D721Med (cell line): Measurements from ENCODE around the gene TOMM20.

Experiments used
- DNase-seq: peaks from one replicate; pipeline ENCODE4 v3.0.0; 2011; ENCODE audit warnings: low spot score; ENCODE audit not compliant: insufficient read length
- FAIRE-seq: peaks from 2 replicates; lab custom pipeline; 2011; peaks lifted over from hg19 to GRCh38; lab: Jason Lieb, UNC
- TF ChIP-seq, protein P1 (sequence below): IDR thresholded peaks from 2 replicates; pipeline ENCODE4 v1.5.1; 2012; ENCODE audit warnings: mild to moderate bottlenecking, control low read depth; ENCODE audit not compliant: insufficient read depth; ENCODE audit errors: missing control alignments

TOMM20 gene

GRCh38 chr1:235111107-235111506 lies 17.5 kb downstream of the TOMM20 start:
- TF ChIP-seq, protein P1, sequence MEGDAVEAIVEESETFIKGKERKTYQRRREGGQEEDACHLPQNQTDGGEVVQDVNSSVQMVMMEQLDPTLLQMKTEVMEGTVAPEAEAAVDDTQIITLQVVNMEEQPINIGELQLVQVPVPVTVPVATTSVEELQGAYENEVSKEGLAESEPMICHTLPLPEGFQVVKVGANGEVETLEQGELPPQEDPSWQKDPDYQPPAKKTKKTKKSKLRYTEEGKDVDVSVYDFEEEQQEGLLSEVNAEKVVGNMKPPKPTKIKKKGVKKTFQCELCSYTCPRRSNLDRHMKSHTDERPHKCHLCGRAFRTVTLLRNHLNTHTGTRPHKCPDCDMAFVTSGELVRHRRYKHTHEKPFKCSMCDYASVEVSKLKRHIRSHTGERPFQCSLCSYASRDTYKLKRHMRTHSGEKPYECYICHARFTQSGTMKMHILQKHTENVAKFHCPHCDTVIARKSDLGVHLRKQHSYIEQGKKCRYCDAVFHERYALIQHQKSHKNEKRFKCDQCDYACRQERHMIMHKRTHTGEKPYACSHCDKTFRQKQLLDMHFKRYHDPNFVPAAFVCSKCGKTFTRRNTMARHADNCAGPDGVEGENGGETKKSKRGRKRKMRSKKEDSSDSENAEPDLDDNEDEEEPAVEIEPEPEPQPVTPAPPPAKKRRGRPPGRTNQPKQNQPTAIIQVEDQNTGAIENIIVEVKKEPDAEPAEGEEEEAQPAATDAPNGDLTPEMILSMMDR = no peak
- DNase-seq (no peak), FAIRE-seq (no peak)

DNA sequence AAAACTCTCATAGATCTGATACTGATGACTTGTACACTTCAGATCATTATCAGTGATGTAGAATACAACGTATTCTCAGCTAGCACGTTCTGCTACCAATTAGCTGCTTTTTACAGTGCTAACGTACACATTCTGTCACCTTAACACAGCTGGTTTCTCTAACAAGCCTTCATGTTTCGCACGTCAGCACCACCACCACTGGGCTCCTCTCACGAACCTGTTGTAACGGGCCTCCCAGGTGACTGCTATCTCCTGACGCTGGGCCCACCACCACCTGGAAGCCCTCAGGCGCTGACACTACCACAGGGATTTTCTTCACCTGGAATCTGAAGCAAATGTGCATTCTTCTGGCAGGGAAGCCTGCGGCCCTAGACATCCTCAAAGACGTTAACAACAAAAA lies 19.8 kb downstream of the TOMM20 start:
- DNase-seq (no peak), FAIRE-seq (no peak)
- TF ChIP-seq, protein P1 = no peak

DNA sequence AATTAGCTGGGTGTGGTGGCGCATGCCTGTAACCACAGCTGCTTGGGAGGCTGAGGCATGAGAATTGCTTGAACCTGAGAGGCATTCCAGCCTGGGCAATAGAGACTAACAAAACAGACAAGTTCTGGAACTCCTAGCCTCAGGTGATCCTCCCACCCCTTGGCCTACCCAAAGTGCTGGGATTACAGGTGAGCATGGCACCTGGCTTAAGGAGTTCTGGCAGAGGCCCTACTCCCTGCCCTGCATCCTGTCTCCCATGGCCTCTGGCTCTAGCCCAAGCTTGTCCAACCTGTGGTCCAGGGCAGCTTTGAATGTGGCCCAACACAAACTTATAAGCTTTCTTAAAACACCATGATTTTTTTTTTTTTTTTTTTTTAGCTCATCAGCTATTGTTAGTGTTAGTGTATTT lies 20.4 kb downstream of the TOMM20 start:
- no peak for DNase-seq
- FAIRE-seq = no peak
- TF ChIP-seq, protein P1 = no peak

GRCh38 chr1:235107368-235108184 lies 21.1 kb downstream of the TOMM20 start:
- FAIRE-seq (no peak), DNase-seq (no peak)

GRCh38 chr1:235106457-235106856 lies 22.2 kb downstream of the TOMM20 start:
- FAIRE-seq = no peak
- no peak for DNase-seq
- TF ChIP-seq, protein P1 = no peak

More at GRCh38 chr1:235107368-235108184, 21.1 kb downstream of the TOMM20 start:
- TF ChIP-seq, protein P1 = no peak

- DNase-seq (no peak), FAIRE-seq (no peak)
- TF ChIP-seq, protein P1 = no peak
These were observed 23.3 kb downstream of the TOMM20 start for GRCh38 chr1:235105051-235106043.
